H1 (cell line): ENCODE measurements around the gene CADM1. TPM values are rescaled to one million over a fixed set of nuclear protein-coding genes. Genes with fewer than 3 reads are reported as not detected.

Source experiments
- CTCF ChIA-PET: fragments of 300-600 bp; sonication (Branson Sonifier 250); formaldehyde crosslinking; loops from one replicate; lab custom pipeline; 2021; ENCODE audit not compliant: partially characterized antibody; lab: Charles Lee
- POLR2A ChIA-PET: fragments of 300-600 bp; sonication (Branson Sonifier 250); formaldehyde crosslinking; loops from one replicate; lab custom pipeline; 2021; ENCODE audit warnings: inconsistent platforms; ENCODE audit not compliant: partially characterized antibody; lab: Charles Lee
- DNase-seq, 2 experiments: peaks; one replicate each; pipeline versions ENCODE4 v3.0.0 to v3.0.0-alpha.2; 2010 to 2022; ENCODE audit warnings: low spot score in 2 of 2, low read depth in 1 of 2, mixed read lengths in 1 of 2
- FAIRE-seq: peaks from 2 replicates; lab custom pipeline; 2011; peaks lifted over from hg19 to GRCh38; lab: Jason Lieb, UNC
- H2AFZ ChIP-seq: 2 replicates; pipeline ENCODE4 v1.8.1; 2012; ENCODE audit warnings: low read length, inconsistent platforms
- H2AK5ac ChIP-seq: 2 replicates; pipeline ENCODE4 v1.6.1; 2013; ENCODE audit warnings: low read depth, low read length
- H2BK120ac ChIP-seq: replicated peaks from 2 replicates; pipeline ENCODE3; 2013; ENCODE audit warnings: low read depth, low read length, inconsistent platforms
- H2BK12ac ChIP-seq: 2 replicates; pipeline ENCODE4 v1.6.1; 2013; ENCODE audit warnings: low read depth, low read length
- H2BK15ac ChIP-seq: 2 replicates; pipeline ENCODE4 v1.6.1; 2013; ENCODE audit warnings: low read length
- H2BK20ac ChIP-seq: 2 replicates; pipeline ENCODE4 v1.6.1; 2013; ENCODE audit warnings: low read length
- H2BK5ac ChIP-seq: 2 replicates; pipeline ENCODE4 v1.6.1; 2013; ENCODE audit warnings: low read depth, low read length
- H3K14ac ChIP-seq: 2 replicates; pipeline ENCODE4 v1.6.1; 2013; ENCODE audit warnings: inconsistent platforms; ENCODE audit not compliant: insufficient read length
- H3K18ac ChIP-seq: 2 replicates; pipeline ENCODE4 v1.6.1; 2013; ENCODE audit warnings: low read length; ENCODE audit errors: extremely low read depth
- H3K23ac ChIP-seq: 2 replicates; pipeline ENCODE4 v1.6.1; 2013; ENCODE audit warnings: inconsistent platforms; ENCODE audit not compliant: insufficient read length
- H3K23me2 ChIP-seq: 2 replicates; pipeline ENCODE4 v1.6.1; 2013; ENCODE audit warnings: low read depth, low read length
- H3K27ac ChIP-seq: 2 replicates; pipeline ENCODE4 v1.6.1; 2011; ENCODE audit warnings: low read depth, low read length, inconsistent platforms
- H3K27me3 ChIP-seq, 4 experiments: replicated peaks in 1 of 4; 1 replicate in 1 of 4; 2 replicates in 3 of 4; pipeline versions ENCODE4 v1.6.1 to v1.8.1; 2011 to 2013; ENCODE audit warnings: low read length in 3 of 4, mild to moderate bottlenecking in 3 of 4, inconsistent platforms in 2 of 4, mixed read lengths in 2 of 4, moderate library complexity in 1 of 4; ENCODE audit not compliant: control insufficient read depth in 3 of 4, insufficient read depth in 3 of 4; ENCODE audit errors: extremely low read depth in 1 of 4
- H3K36me3 ChIP-seq, 4 experiments: 2 replicates each; pipeline versions ENCODE4 v1.6.1 to v1.8.1; 2011 to 2013; ENCODE audit warnings: mild to moderate bottlenecking in 4 of 4, low read length in 3 of 4, moderate library complexity in 2 of 4, control low read depth in 1 of 4, inconsistent platforms in 1 of 4; ENCODE audit not compliant: insufficient read depth in 4 of 4, control insufficient read depth in 2 of 4
- H3K4ac ChIP-seq: replicated peaks from 2 replicates; pipeline ENCODE3; 2013; ENCODE audit warnings: low read length, low read depth, mixed read lengths, inconsistent platforms; ENCODE audit not compliant: insufficient read length
- H3K4me1 ChIP-seq, 4 experiments: replicated peaks in 1 of 4; 1 replicate in 1 of 4; 2 replicates in 3 of 4; pipeline versions ENCODE4 v1.6.1 to v1.8.1; 2011 to 2013; ENCODE audit warnings: low read length in 3 of 4, inconsistent platforms in 2 of 4, mixed read lengths in 1 of 4; ENCODE audit not compliant: insufficient read depth in 4 of 4, control insufficient read depth in 3 of 4
- H3K4me2 ChIP-seq, 2 experiments: 2 replicates each; pipeline versions ENCODE4 v1.6.1 to v1.8.1; 2011 to 2013; ENCODE audit warnings: low read depth in 2 of 2, low read length in 2 of 2, control low read depth in 1 of 2, inconsistent platforms in 1 of 2, mild to moderate bottlenecking in 1 of 2; ENCODE audit not compliant: insufficient read depth in 1 of 2
- H3K4me3 ChIP-seq, 4 experiments: fragments of 200-600, 300-600 bp in 1 of 4; sonication (generic), shearing (Covaris generic), sonication (Bioruptor Twin) in 1 of 4; 2 replicates each; pipeline versions ENCODE4 v1.5.1 to v1.8.1; 2011 to 2016; ENCODE audit warnings: low read length in 4 of 4, low read depth in 3 of 4, control low read depth in 2 of 4, inconsistent platforms in 2 of 4, mild to moderate bottlenecking in 2 of 4, mixed read lengths in 1 of 4, moderate library complexity in 1 of 4; ENCODE audit not compliant: insufficient read depth in 2 of 4; ENCODE audit errors: extremely low read depth in 1 of 4
- H3K56ac ChIP-seq: replicated peaks from 2 replicates; pipeline ENCODE3; 2013; ENCODE audit warnings: low read depth, mild to moderate bottlenecking, mixed read lengths, low read length, inconsistent platforms; ENCODE audit not compliant: insufficient read length
- H3K79me1 ChIP-seq: 2 replicates; pipeline ENCODE4 v1.6.1; 2013; ENCODE audit warnings: low read depth, low read length, control low read depth
- H3K79me2 ChIP-seq, 2 experiments: 2 replicates each; pipeline versions ENCODE4 v1.6.1 to v1.8.1; 2012 to 2013; ENCODE audit warnings: low read length in 2 of 2, mild to moderate bottlenecking in 2 of 2, inconsistent platforms in 1 of 2; ENCODE audit not compliant: insufficient read depth in 2 of 2, control insufficient read depth in 1 of 2
- H3K9ac ChIP-seq, 4 experiments: replicated peaks in 1 of 4; 1 replicate in 1 of 4; 2 replicates in 3 of 4; pipeline versions ENCODE4 v1.6.1 to v1.8.1; 2011 to 2013; ENCODE audit warnings: low read depth in 3 of 4, low read length in 3 of 4, control low read depth in 2 of 4, mild to moderate bottlenecking in 2 of 4, moderate library complexity in 2 of 4, inconsistent platforms in 1 of 4; ENCODE audit errors: extremely low read depth in 1 of 4
- H3K9me3 ChIP-seq, 2 experiments: 2 replicates each; pipeline versions ENCODE4 v1.6.1 to v1.8.1; 2012 to 2013; ENCODE audit warnings: mild to moderate bottlenecking in 2 of 2, moderate library complexity in 2 of 2, control low read depth in 1 of 2, inconsistent platforms in 1 of 2, low read depth in 1 of 2, low read length in 1 of 2, mixed read lengths in 1 of 2; ENCODE audit not compliant: insufficient read depth in 2 of 2
- H4K20me1 ChIP-seq, 2 experiments: replicated peaks in 1 of 2; 2 replicates each; pipeline versions ENCODE3 to v1.8.1; 2011 to 2013; ENCODE audit warnings: inconsistent platforms in 2 of 2, low read length in 2 of 2, mild to moderate bottlenecking in 1 of 2; ENCODE audit not compliant: insufficient read depth in 2 of 2, control insufficient read depth in 1 of 2
- H4K5ac ChIP-seq: 2 replicates; pipeline ENCODE4 v1.6.1; 2013; ENCODE audit warnings: low read length, low read depth, mixed read lengths, inconsistent platforms; ENCODE audit not compliant: insufficient read length
- H4K8ac ChIP-seq: 2 replicates; pipeline ENCODE4 v1.8.0; 2013; ENCODE audit warnings: mild to moderate bottlenecking, moderate library complexity, low read length, inconsistent platforms; ENCODE audit not compliant: insufficient read depth; ENCODE audit errors: extremely low read depth
- H4K91ac ChIP-seq: replicated peaks from 2 replicates; pipeline ENCODE3; 2013; ENCODE audit warnings: low read length, mixed read lengths, inconsistent platforms; ENCODE audit not compliant: insufficient read length
- CHD2 ChIP-seq: IDR thresholded peaks from 2 replicates; pipeline ENCODE4 v1.6.1; 2012; ENCODE audit warnings: low read length, improper control_type of control experiment
- KDM4A ChIP-seq: IDR thresholded peaks from one replicate; pipeline ENCODE4 v1.7.1; 2012; ENCODE audit warnings: low read depth, mild to moderate bottlenecking, moderate library complexity, low read length, inconsistent platforms; ENCODE audit not compliant: severe bottlenecking
- RNF2 ChIP-seq: fragments of 200-900, 300-1000 bp; sonication (generic); IDR thresholded peaks from 2 replicates; pipeline ENCODE4 v1.7.1; 2016; ENCODE audit warnings: borderline replicate concordance, low read depth, mild to moderate bottlenecking, antibody characterized with exemption, low read length; ENCODE audit not compliant: poor library complexity, severe bottlenecking; ENCODE audit errors: missing control alignments
- SAP30 ChIP-seq: fragments of 300-600 bp; sonication (generic); IDR thresholded peaks from 2 replicates; pipeline ENCODE4 v1.7.1; 2012; ENCODE audit warnings: low read length, moderate library complexity, mild to moderate bottlenecking, inconsistent platforms; ENCODE audit not compliant: insufficient read depth, insufficient replicate concordance
- SIN3A ChIP-seq, 2 experiments: IDR thresholded peaks in 1 of 2; conservative IDR thresholded peaks in 1 of 2; 2 replicates each; pipeline ENCODE4 v1.6.1; 2011 to 2012; ENCODE audit warnings: low read length in 2 of 2, improper control_type of control experiment in 1 of 2, low read depth in 1 of 2, mild to moderate bottlenecking in 1 of 2
- SIRT6 ChIP-seq: IDR thresholded peaks from one replicate; pipeline ENCODE4 v1.7.1; 2012; ENCODE audit warnings: low read length, inconsistent platforms
- SIX5 ChIP-seq: IDR thresholded peaks from 2 replicates; pipeline ENCODE4 v1.6.1; 2011; ENCODE audit warnings: mild to moderate bottlenecking, low read depth, low read length
- SP2 ChIP-seq: IDR thresholded peaks from 2 replicates; pipeline ENCODE4 v1.6.1; 2012; ENCODE audit warnings: mild to moderate bottlenecking, low read length, inconsistent platforms
- TEAD4 ChIP-seq: IDR thresholded peaks from 2 replicates; pipeline ENCODE4 v1.6.1; 2012; ENCODE audit warnings: low read depth, low read length, inconsistent platforms, mixed read lengths
- WGBS, 2 experiments: shearing (Covaris generic) in 1 of 2; methylation state at CpG; one replicate each; pipeline versions ENCODE4 v1.1.6 to v1.1.7; 2013 to 2015; ENCODE audit warnings: low lambda C conversion rate in 2 of 2, mixed read lengths in 2 of 2, inconsistent platforms in 1 of 2, low coverage in 1 of 2, missing lambda C conversion rate in 1 of 2; ENCODE audit not compliant: insufficient replicate concordance in 2 of 2, insufficient coverage in 1 of 2, insufficient read length in 1 of 2; ENCODE audit errors: extremely low coverage in 1 of 2, missing lambda C conversion rate in 1 of 2; 5-methylcytosine and 5-hydroxymethylcytosine counted together
- polyA plus RNA-seq, 7 experiments: library from polyadenylated mRNA; depleted of rRNA in 3 of 7; stranded (reverse) in 5 of 7; unstranded in 2 of 7; fragments of >200 nt in 5 of 7; fragments of 200-250 nt in 2 of 7; gene quantifications; 1 replicate in 5 of 7; 2 replicates in 1 of 7; 4 replicates in 1 of 7; pipeline versions ENCODE4 v1.2.1 to v1.2.3, GENCODE V29; 2011 to 2013; ENCODE audit warnings: missing spikeins in 2 of 7, mixed read lengths in 2 of 7
- total RNA-seq: library from RNA; stranded (reverse); fragmentation: NEBNext Ultra II Directional; extraction: Animal tissue kit (Norgen Biotek cat#: 25700); gene quantifications from 2 replicates; pipeline ENCODE4 v1.2.1, GENCODE V29; 2021

The CADM1 gene
- total and polyA plus RNA-seq, 2 of the 8 experiments (the other 6 are each of a cell fraction or from before 2014, with no cell fraction given): 8.3 to 25.3 TPM

GRCh38 chr11:115503886-115504275 lies 334 bp downstream of the CADM1 start:
- no peak overlapping the region for H3K4ac ChIP-seq
- peaks cover 7 to 14% (median 12%) of the 10 kb centered on the region in 4 experiments; a peak in 6 of 7 replicates for H3K4me1 ChIP-seq
- FAIRE-seq: no peak
- no peak overlapping the region for H4K5ac ChIP-seq
- 0 out of 2 replicates have a peak overlapping the region, but pooled peaks have one; percentile 72 for H2AFZ ChIP-seq
- H3K56ac ChIP-seq: no peak overlapping the region
- no peaks in the 10 kb centered on the region for H3K9me3 ChIP-seq
- ChIA-PET CTCF (interaction anchor here (0.7 to 4.4 kb wide), 8 partner anchors 15 to 201 kb away, joined by 3 to 19 read pairs (median 3); no protein-coding TSS in a partner anchor), POLR2A (interaction anchor here (0.7 to 1.1 kb wide), 3 partner anchors 24 to 156 kb away, joined by 3 to 4 read pairs (median 4); no protein-coding TSS in a partner anchor)
- H3K79me1 ChIP-seq: no peaks in the 10 kb centered on the region
- WGBS, 2 experiments: 0% methylated on average over 7 of the region's 15 CpGs; no CpG with 5 or more reads in 1 of the 2 experiments
- no peak overlapping the region for H3K27ac ChIP-seq
- peak overlapping the region in 2 of 4 experiments; percentile 19 to 71; a peak in 2 of 7 replicates for H3K9ac ChIP-seq
- peaks cover 29% of the 10 kb centered on the region for H3K23me2 ChIP-seq
- peak overlapping the region; percentile 67 to 91 (median 86) for H3K4me3 ChIP-seq
- no peak overlapping the region for H2AK5ac ChIP-seq
- H3K36me3 ChIP-seq: no peaks in the 10 kb centered on the region
- no peak overlapping the region; the same call in 1 of the 2 replicates for H3K18ac ChIP-seq
- H2BK12ac ChIP-seq: no peak overlapping the region
- H2BK5ac ChIP-seq: no peak overlapping the region
- H2BK15ac ChIP-seq: no peak overlapping the region
- H3K23ac ChIP-seq: no peak overlapping the region
- no peak overlapping the region for H2BK20ac ChIP-seq
- H2BK120ac ChIP-seq: no peak overlapping the region
- peaks cover 6 to 9% of the 10 kb centered on the region in 2 experiments for H4K20me1 ChIP-seq
- no peak overlapping the region for H3K14ac ChIP-seq
- peak overlapping the region; percentile 98 to 99 for H3K4me2 ChIP-seq
- peaks cover 12 to 41% (median 35%) of the 10 kb centered on the region in 4 experiments for H3K27me3 ChIP-seq
- TF ChIP-seq KDM4A (peak; percentile 79), SIRT6 (no peak), RNF2 (no peak), SIN3A (conservative IDR thresholded peaks at IDR 0.05 in 1 of 2, IDR thresholded peaks at IDR 0.05 in 1 of 2; ENCODE audit: low read depth in 1 of 2, low read length in 2 of 2) (0 out of 4 replicates have a peak, but pooled peaks of 1 of the 2 experiments have one; percentile 25), TEAD4 (no peak), SP2 (no peak), SIX5 (no peak), SAP30 (peak; percentile 77), CHD2 (no peak)
- TF ChIP-seq, all 59 proteins: peak for 3
- Histone ChIP-seq H4K91ac (peak overlapping the region; percentile 67), H4K8ac (peak overlapping the region; percentile 8; the same call in 1 of the 2 replicates), H3K79me2 (no peaks in the 10 kb centered on the region)
- no peak for DNase-seq
